HG03575 (cell line): ENCODE data around the gene CLN5.

ENCODE experiments used
- ATAC-seq: cut with Tn5 transposase; IDR thresholded peaks from one replicate; pipeline ENCODE4 v1.9.1; 2021; ENCODE audit not compliant: unreplicated experiment, insufficient number of reproducible peaks, low FRiP score; ENCODE audit errors: extremely low read depth

The CLN5 gene

GRCh38 chr13:77042566-77043177, 50.8 kb downstream of the CLN5 start:
- ATAC-seq, result no peak

DNA sequence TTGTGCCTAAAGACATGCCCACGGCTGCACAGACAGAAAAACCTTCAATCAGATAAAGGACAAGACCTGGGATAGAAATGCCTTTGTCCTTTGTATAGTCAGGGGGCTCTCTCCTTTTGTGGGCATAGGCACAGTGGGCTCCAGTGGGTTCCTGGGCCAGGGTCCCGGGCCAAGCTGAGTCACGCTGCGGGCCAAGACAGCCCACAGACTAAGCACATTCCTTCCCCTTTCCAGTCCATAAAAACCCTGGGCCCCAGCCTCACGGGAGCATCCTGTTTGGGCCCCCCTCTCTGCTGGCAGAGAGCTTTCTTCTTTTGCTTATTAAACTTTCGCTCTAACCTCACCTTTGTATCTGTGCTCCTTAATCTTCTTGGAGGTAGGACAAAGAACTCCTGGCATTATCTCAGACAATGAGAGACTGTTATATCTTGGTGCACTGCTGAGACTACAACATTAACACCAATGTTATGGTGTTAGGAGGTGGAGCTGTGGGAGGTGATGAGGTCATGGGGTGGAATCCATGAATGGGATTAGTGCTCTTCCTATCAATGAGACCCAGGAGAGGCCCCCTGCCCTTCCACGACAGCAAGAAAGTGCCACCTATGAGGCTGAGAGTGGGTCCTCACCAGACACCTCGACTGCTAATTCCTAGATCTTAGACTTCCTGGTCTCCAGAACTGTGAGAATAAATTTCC, 55.9 kb downstream of the CLN5 start:
- ATAC-seq, result no peak

GRCh38 chr13:77048681-77049080, 56.8 kb downstream of the CLN5 start:
- ATAC-seq, result no peak

GRCh38 chr13:77053192-77053591, 61.3 kb downstream of the CLN5 start:
- ATAC-seq, result no peak
